Aorta (tissue), 5 donors: ENCODE results near the gene CTTNBP2. TPM values are rescaled to one million over a fixed set of nuclear protein-coding genes. Genes with fewer than 3 reads are reported as not detected.

Experiments
- ATAC-seq: fragments of 200-7000 bp; cut with Tn5 transposase; one replicate; pipeline ENCODE4 v1.9.1; 2022; ENCODE audit warnings: moderate library complexity; ENCODE audit not compliant: low FRiP score
- DNase-seq, 2 donors: peaks; one replicate each; pipeline ENCODE4 v3.0.0-alpha.2; 2020
- H3K27ac ChIP-seq, 2 donors: one replicate each; pipeline ENCODE4 v1.5.1; 2013; ENCODE audit warnings: low read length in 2 of 2, mild to moderate bottlenecking in 2 of 2, moderate library complexity in 2 of 2, control low read depth in 1 of 2, inconsistent platforms in 1 of 2, low read depth in 1 of 2
- H3K27me3 ChIP-seq, 2 donors: one replicate each; pipeline ENCODE4 v1.6.1; 2013; ENCODE audit warnings: control low read depth in 1 of 2, low read length in 1 of 2, mild to moderate bottlenecking in 1 of 2, moderate library complexity in 1 of 2; ENCODE audit not compliant: insufficient read depth in 2 of 2, control insufficient read depth in 1 of 2
- H3K36me3 ChIP-seq, 2 donors: one replicate each; pipeline ENCODE4 v1.6.1; 2013; ENCODE audit warnings: control low read depth in 1 of 2, low read length in 1 of 2, mild to moderate bottlenecking in 1 of 2; ENCODE audit not compliant: insufficient read depth in 2 of 2, control insufficient read depth in 1 of 2
- H3K4me1 ChIP-seq, 2 donors: one replicate each; pipeline ENCODE4 v1.6.1; 2013; ENCODE audit warnings: low read length in 2 of 2, control low read depth in 1 of 2, mild to moderate bottlenecking in 1 of 2, moderate library complexity in 1 of 2; ENCODE audit not compliant: insufficient read depth in 2 of 2, control insufficient read depth in 1 of 2
- H3K4me3 ChIP-seq, 2 donors: one replicate each; pipeline ENCODE4 v1.5.1; 2013; ENCODE audit warnings: low read length in 2 of 2, control low read depth in 1 of 2, mild to moderate bottlenecking in 1 of 2
- H3K9me3 ChIP-seq: one replicate; pipeline ENCODE4 v1.6.1; 2013; ENCODE audit warnings: mild to moderate bottlenecking, low read length; ENCODE audit not compliant: control insufficient read depth
- WGBS, 2 donors: extraction: QIAGEN DNeasy Blood & Tissue Kit; methylation state at CpG; one replicate each; pipeline ENCODE4 v1.1.7; 2013; 5-methylcytosine and 5-hydroxymethylcytosine counted together
- intact Hi-C, 2 donors: fragments of 100-400 bp; cut with DNase I; formaldehyde crosslinking; loops; one replicate each; pipeline versions ENCODE4 v1.14.2 to v1.15.0; 2022
- polyA plus RNA-seq, 2 donors: library from polyadenylated mRNA; stranded (reverse); fragments of 200-250 nt; gene quantifications; one replicate each; pipeline ENCODE4 v1.2.3, GENCODE V29; 2013
- total RNA-seq, 2 donors: library from RNA; stranded (reverse); fragmentation: NEBNext Ultra II Directional; extraction: Animal tissue kit (Norgen Biotek cat#: 25700); gene quantifications; one replicate each; pipeline ENCODE4 v1.2.1, GENCODE V29; 2021
- donor health status: healthy with polysubstance abuse.
- donor health status: Bipolar disorder and iron deficiency.
- donor health status: DM: no; HTN: no; CAD: no.
- donor health status: DM: no; HTN: no; CAD: no.
- donor health status: DM: yes; HTN: yes; CAD: no.

The CTTNBP2 gene
- total and polyA plus RNA-seq, 4 donors, result 1.2 to 29.6 (median 8.6) TPM

DNA sequence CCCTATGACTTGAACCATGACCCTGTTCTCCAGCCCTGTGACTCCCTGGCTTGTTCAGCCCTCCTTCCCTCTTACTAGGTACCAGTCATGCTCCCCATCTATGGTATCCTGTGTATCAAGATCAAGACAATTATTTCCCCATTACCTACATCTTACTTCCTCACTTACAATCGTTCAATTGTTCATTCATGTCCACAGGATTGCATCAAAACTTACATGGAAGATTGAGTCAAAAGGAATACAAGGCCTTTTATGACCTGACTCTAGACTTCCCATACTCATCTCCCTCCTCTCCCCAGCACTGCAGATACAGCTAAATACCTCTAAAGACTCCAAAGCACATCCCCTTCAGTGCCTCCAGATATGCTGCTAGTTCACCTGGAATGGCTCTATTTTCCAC is 109.2 kb downstream of the CTTNBP2 start:
- H3K4me3 ChIP-seq, result no peak overlapping the region
- WGBS, 2 donors, result 79 to 86% methylated on average over 1 of the region's 1 CpG
- H3K27me3 ChIP-seq, result no peaks in the 10 kb centered on the region
- DNase-seq (no peak), ATAC-seq (no peak)
- H3K9me3 ChIP-seq, result no peaks in the 10 kb centered on the region
- H3K27ac ChIP-seq, result no peak overlapping the region
- H3K36me3 ChIP-seq, result no peaks in the 10 kb centered on the region
- intact Hi-C loops, result no loop called here
- H3K4me1 ChIP-seq, result peaks cover 0 to 3% of the 10 kb centered on the region in 2 donors

DNA sequence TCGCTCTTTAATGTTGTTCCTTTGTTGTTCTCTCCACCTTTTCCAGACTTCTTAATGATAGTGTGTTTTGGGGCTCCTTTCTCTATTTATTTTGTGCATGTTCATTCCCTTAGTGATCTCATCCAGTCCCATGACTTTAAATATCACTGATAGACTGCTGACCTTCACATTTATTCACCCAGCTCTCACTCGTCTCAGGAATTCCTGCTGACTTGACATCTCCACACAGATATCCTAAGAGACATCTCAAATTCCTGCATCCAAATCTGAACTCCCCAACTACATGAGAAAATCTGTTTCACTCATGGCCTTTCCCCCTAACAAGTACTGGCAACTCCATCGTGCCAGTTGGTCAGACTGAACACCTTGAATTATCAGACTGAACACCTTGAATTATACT is 111.2 kb downstream of the CTTNBP2 start:
- peaks cover 0 to 3% of the 10 kb centered on the region in 2 donors for H3K4me1 ChIP-seq
- 78 to 85% methylated on average over 3 of the region's 3 CpGs for WGBS, 2 donors
- H3K9me3 ChIP-seq, result no peaks in the 10 kb centered on the region
- H3K27ac ChIP-seq, result no peak overlapping the region
- ATAC-seq (no peak), DNase-seq (no peak)
- intact Hi-C loops, result no loop called here
- no peaks in the 10 kb centered on the region for H3K36me3 ChIP-seq
- H3K4me3 ChIP-seq, result no peak overlapping the region
- no peaks in the 10 kb centered on the region for H3K27me3 ChIP-seq

DNA sequence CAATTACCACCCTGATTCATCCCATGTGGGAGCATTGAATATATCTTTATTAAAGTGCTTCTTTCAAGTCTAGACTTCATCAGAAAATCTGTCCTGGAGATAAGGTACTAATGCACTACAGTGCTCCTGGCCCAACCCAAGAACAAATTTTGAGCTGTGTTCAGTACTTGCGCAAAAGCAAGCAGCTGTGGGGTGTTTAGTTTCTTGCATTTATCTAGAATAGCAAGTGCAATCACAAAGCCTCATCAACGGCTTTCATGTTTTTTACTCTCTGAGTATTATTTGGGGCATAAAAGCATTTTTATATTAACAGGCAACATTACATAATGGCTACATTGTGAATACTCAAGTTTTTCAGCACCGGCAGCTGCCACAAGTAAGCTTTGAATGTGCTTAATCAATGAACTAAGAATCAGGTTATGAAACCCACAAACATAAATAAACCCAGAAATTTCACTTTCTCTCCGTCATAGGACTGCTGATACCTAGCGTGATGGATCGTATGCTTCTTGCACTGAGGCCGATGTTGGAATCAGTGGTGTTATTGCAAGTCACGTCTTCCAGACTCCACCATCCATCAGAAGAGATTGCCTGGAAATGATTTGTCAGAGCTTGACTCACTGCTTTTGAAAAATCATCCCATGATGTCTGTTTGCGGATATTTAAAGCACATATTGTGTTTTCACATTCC is 113.1 kb downstream of the CTTNBP2 start:
- Histone ChIP-seq H3K27ac (no peak overlapping the region), H3K9me3 (no peaks in the 10 kb centered on the region), H3K36me3 (no peaks in the 10 kb centered on the region), H3K4me3 (no peak overlapping the region), H3K4me1 (peaks cover 0 to 3% of the 10 kb centered on the region in 2 donors), H3K27me3 (no peaks in the 10 kb centered on the region)
- intact Hi-C loops, result loop anchor here in 1 of 2 donors (10.0 kb wide), 1 partner anchor 435 kb away; no protein-coding TSS in a partner anchor
- WGBS, 2 donors, result 37 to 49% methylated on average over 9 of the region's 9 CpGs
- ATAC-seq (no peak), DNase-seq (no peak)

DNA sequence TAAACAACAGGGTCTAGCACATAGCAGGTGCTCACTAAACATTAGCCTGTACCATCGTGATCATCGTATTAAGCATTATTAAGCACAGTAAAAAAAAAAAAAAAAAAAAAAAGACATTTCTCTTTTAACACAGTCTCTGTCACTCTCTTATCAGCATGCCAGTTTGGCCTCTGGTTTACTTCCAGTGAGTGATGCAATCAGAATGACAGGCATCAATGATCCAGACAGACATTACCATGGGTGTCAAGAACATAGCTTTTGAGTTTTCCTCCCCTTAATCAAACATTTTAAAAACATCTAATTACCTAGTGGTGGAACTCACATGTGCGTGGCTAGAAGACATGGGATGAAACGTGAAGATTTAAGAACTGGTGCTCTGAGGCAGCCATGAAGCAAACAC is 115.8 kb downstream of the CTTNBP2 start:
- no peaks in the 10 kb centered on the region for H3K9me3 ChIP-seq
- no peak overlapping the region for H3K4me3 ChIP-seq
- no peak for DNase-seq
- H3K27ac ChIP-seq, result no peak overlapping the region
- no peak for ATAC-seq
- WGBS, 2 donors, result 94 to 96% methylated on average over 4 of the region's 4 CpGs
- no peaks in the 10 kb centered on the region for H3K27me3 ChIP-seq
- intact Hi-C loops, result loop anchor here in 1 of 2 donors (10.0 kb wide), 1 partner anchor 437 kb away; no protein-coding TSS in a partner anchor
- no peaks in the 10 kb centered on the region for H3K36me3 ChIP-seq
- peaks cover 0 to 3% of the 10 kb centered on the region in 2 donors for H3K4me1 ChIP-seq

DNA sequence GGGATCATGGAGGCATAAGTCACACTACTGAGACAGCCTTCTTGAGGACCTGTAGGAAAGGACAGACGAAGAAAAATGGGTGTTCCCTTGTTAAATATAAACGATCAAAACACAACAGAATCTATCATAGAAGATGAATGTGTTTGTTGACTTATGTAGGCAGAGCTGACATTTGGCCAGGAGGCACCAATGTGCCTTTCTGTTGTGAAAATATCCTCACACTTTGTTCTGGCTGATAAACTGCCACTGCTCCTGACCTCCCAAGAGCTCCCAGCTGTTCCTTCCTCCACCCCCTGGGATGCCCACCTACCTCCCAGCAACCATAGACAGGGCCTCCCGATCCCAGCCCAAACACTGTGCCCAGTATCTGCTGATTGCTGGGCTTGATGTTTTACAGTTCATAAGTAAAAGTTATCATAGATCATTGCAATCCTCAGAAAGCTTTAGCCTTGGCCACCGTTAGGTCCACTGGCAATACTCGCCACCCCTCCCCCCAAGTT is 116.6 kb downstream of the CTTNBP2 start:
- 62 to 74% methylated on average over 5 of the region's 5 CpGs for WGBS, 2 donors
- DNase-seq (no peak), ATAC-seq (no peak)
- Histone ChIP-seq H3K4me3 (no peak overlapping the region), H3K27ac (no peak overlapping the region), H3K9me3 (no peaks in the 10 kb centered on the region), H3K36me3 (no peaks in the 10 kb centered on the region), H3K27me3 (no peaks in the 10 kb centered on the region), H3K4me1 (peaks cover 0 to 3% of the 10 kb centered on the region in 2 donors)
- intact Hi-C loops, result loop anchor here in 1 of 2 donors (10.0 kb wide), 1 partner anchor 438 kb away; no protein-coding TSS in a partner anchor

DNA sequence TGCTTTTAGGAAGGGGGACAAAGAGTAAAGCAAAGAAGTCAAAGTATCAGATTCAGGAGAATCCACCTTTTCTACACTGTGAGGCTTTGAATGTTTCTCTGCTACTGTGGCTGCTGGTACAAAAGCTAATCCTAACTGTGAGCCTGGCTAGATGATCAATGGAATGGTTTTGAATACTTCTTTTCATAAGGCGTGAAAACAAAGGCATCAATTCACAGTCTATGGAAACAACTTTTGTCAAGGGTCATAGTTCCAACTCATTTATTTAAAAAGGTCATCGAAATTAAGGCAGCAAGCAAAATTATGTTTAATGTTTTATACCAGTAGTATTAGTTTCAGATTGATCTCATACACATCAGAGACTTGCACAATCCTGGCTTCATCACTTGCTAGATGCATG is 118.1 kb downstream of the CTTNBP2 start:
- H3K27ac ChIP-seq, result no peak overlapping the region
- intact Hi-C loops, result loop anchor here in 1 of 2 donors (10.0 kb wide), 1 partner anchor 440 kb away; no protein-coding TSS in a partner anchor
- no peaks in the 10 kb centered on the region for H3K36me3 ChIP-seq
- WGBS, 2 donors, result 85% methylated on average over 2 of the region's 2 CpGs
- no peaks in the 10 kb centered on the region for H3K9me3 ChIP-seq
- no peaks in the 10 kb centered on the region for H3K27me3 ChIP-seq
- ATAC-seq (no peak), DNase-seq (no peak)
- H3K4me1 ChIP-seq, result no peaks in the 10 kb centered on the region
- H3K4me3 ChIP-seq, result no peak overlapping the region

DNA sequence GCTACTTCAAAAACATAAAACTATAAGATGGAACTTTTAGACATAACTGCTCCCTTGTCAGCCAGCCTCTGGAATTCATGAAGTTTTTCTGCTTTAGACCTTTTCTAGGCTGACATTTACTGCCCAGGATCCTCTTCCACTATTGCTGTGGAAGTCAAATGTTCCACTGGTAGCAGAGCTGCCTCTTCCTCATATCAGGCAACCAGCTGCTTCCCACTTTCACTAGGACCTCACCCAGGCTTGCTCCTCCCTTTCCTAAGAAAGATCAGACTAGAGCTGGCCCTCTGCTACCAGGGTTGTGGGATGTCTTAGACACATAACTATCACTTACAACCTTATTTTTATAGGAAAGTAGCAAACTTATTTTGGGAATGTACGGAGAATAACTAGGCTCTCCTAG is 121.5 kb downstream of the CTTNBP2 start:
- intact Hi-C loops, result loop anchor here (5.0 to 10.0 kb wide), 3 partner anchors 121 to 446 kb away; partner anchors contain the start of gene CTTNBP2 (in 1 of the 2)
- H3K4me3 ChIP-seq, result no peak overlapping the region
- H3K36me3 ChIP-seq, result no peaks in the 10 kb centered on the region
- no peaks in the 10 kb centered on the region for H3K9me3 ChIP-seq
- 82 to 85% methylated on average over 1 of the region's 1 CpG for WGBS, 2 donors
- H3K27me3 ChIP-seq, result no peaks in the 10 kb centered on the region
- DNase-seq (no peak), ATAC-seq (no peak)
- H3K4me1 ChIP-seq, result no peaks in the 10 kb centered on the region
- H3K27ac ChIP-seq, result no peak overlapping the region

DNA sequence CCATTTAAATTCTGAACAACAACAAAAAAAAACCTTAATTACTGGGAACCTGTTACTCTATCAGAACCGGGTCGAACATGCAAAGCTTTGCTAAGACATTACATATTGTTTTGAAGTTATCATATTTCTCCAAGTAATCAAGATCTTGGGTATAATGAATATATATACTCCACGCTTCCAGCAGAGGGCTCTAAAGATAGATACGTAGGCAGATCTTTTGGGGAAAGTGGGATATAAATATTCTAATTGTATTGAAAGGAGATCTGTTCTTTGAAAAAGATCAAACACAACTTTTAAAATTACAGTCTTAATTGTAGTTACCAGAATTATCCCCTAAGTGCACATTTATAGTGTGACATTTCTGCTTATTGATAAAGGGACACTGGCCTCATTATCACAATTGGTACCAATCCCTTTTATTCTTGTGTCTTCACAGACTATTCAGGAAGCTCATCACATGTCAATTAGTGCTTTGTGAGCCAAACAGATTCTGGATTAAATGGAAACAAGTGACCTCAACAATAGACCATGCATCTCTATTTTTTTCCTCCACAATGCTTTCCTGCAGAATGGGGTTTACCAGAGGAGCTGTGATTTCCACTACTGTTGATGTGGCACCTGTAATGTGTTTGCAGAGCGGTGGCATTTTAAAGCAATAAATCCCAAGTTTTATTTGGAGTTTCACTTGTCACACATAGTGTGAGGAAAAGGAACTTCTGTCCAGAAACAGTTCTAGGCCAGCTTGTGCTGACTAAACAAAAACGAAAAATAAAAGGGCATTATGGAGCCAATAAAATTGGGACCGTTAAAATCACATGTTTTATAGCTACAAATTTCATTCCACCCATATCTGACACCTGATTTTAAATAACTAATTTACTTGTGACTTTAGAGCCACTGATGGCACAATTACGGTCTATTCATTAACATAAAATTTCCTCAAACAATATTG is 122.4 kb downstream of the CTTNBP2 start:
- DNase-seq (no peak), ATAC-seq (no peak)
- Histone ChIP-seq H3K27me3 (no peaks in the 10 kb centered on the region), H3K36me3 (no peaks in the 10 kb centered on the region), H3K4me3 (no peak overlapping the region), H3K9me3 (no peaks in the 10 kb centered on the region), H3K27ac (no peak overlapping the region), H3K4me1 (no peaks in the 10 kb centered on the region)
- WGBS, 2 donors, result 47 to 53% methylated on average over 8 of the region's 8 CpGs
- intact Hi-C loops, result loop anchor here (5.0 to 10.0 kb wide), 3 partner anchors 121 to 446 kb away; partner anchors contain the start of gene CTTNBP2 (in 1 of the 2)
